Neural cell (in vitro differentiated cells): Measurements from ENCODE around the gene IRF3. TPM values are rescaled to one million over a fixed set of nuclear protein-coding genes. Genes with fewer than 3 reads are reported as not detected.

Experiments
- H2AFZ ChIP-seq: fragments of 200-600, 300-800 bp; sonication (generic), shearing (Covaris generic); 2 replicates; pipeline ENCODE4 v1.6.0; 2014; ENCODE audit warnings: low read depth, mild to moderate bottlenecking, antibody characterized with exemption, low read length, moderate library complexity
- H3F3A ChIP-seq: fragments of 200-600 bp; shearing (Covaris generic); 2 replicates; pipeline ENCODE4 v1.6.1; 2016; ENCODE audit warnings: mild to moderate bottlenecking, moderate library complexity, mixed read lengths, antibody characterized with exemption, low read length; ENCODE audit not compliant: insufficient read depth, poor library complexity, severe bottlenecking
- H3K27ac ChIP-seq: fragments of 200-600, 300-800 bp; sonication (generic), shearing (Covaris generic); 2 replicates; pipeline ENCODE4 v1.5.1; 2014; ENCODE audit warnings: mild to moderate bottlenecking, low read length, moderate library complexity
- H3K27me3 ChIP-seq: fragments of 300-800, 200-600 bp; sonication (generic), shearing (Covaris generic); 2 replicates; pipeline ENCODE4 v1.6.0; 2014; ENCODE audit warnings: mild to moderate bottlenecking, low read depth, low read length, moderate library complexity; ENCODE audit not compliant: insufficient read depth
- H3K36me3 ChIP-seq: fragments of 300-800, 200-600 bp; sonication (generic), shearing (Covaris generic); 2 replicates; pipeline ENCODE4 v1.5.1; 2014; ENCODE audit warnings: mild to moderate bottlenecking, antibody characterized with exemption, low read length, moderate library complexity; ENCODE audit not compliant: insufficient read depth
- H3K4me2 ChIP-seq: fragments of 300-800, 200-600 bp; sonication (generic), shearing (Covaris generic); 2 replicates; pipeline ENCODE4 v1.6.0; 2014; ENCODE audit warnings: mild to moderate bottlenecking, low read length
- H3K4me3 ChIP-seq: fragments of 300-800, 200-600 bp; sonication (generic), shearing (Covaris generic); 2 replicates; pipeline ENCODE4 v1.5.1; 2014; ENCODE audit warnings: mild to moderate bottlenecking, low read length, moderate library complexity
- H3K79me2 ChIP-seq: fragments of 200-600 bp; shearing (Covaris generic); replicated peaks from 2 replicates; pipeline ENCODE4 v1.6.0; 2014; ENCODE audit warnings: mild to moderate bottlenecking, low read length, moderate library complexity; ENCODE audit not compliant: insufficient read depth
- H3K9ac ChIP-seq: fragments of 300-800, 200-600 bp; sonication (generic), shearing (Covaris generic); 2 replicates; pipeline ENCODE4 v1.6.1; 2016; ENCODE audit warnings: mild to moderate bottlenecking, low read length, mixed read lengths
- H3K9me2 ChIP-seq: fragments of 200-600 bp; shearing (Covaris generic); 2 replicates; pipeline ENCODE4 v1.6.1; 2016; ENCODE audit warnings: mild to moderate bottlenecking, low read length, mixed read lengths; ENCODE audit not compliant: insufficient read depth
- H3K9me3 ChIP-seq: fragments of 200-600, 300-800 bp; sonication (generic), shearing (Covaris generic); 2 replicates; pipeline ENCODE4 v1.6.1; 2016; ENCODE audit warnings: mild to moderate bottlenecking, mixed run types, low read length, moderate library complexity, mixed read lengths
- H4K20me1 ChIP-seq: fragments of 200-600 bp; shearing (Covaris generic); 2 replicates; pipeline ENCODE4 v1.6.1; 2016; ENCODE audit warnings: mild to moderate bottlenecking, mixed run types; ENCODE audit not compliant: insufficient read depth
- CTCF ChIP-seq: fragments of 450-650 bp; IDR thresholded peaks from 2 replicates; pipeline ENCODE4 v1.5.1; 2014; ENCODE audit warnings: antibody characterized with exemption, mild to moderate bottlenecking, moderate library complexity; ENCODE audit not compliant: poor library complexity, severe bottlenecking
- EP300 ChIP-seq: fragments of 450-650 bp; conservative IDR thresholded peaks from 2 replicates; pipeline ENCODE4 v1.6.1; 2014; ENCODE audit warnings: antibody characterized with exemption, mild to moderate bottlenecking, moderate library complexity; ENCODE audit not compliant: poor library complexity, severe bottlenecking
- EZH2 ChIP-seq: fragments of 200-600, 300-800 bp; shearing (Covaris generic), sonication (generic); IDR thresholded peaks from 2 replicates; pipeline ENCODE4 v1.6.1; 2014; ENCODE audit warnings: antibody characterized with exemption, low read length, borderline replicate concordance, mild to moderate bottlenecking; ENCODE audit not compliant: insufficient read depth, poor library complexity, severe bottlenecking
- MXI1 ChIP-seq: fragments of 450-650 bp; conservative IDR thresholded peaks from 2 replicates; pipeline ENCODE4 v1.6.1; 2014; ENCODE audit warnings: antibody characterized with exemption, mild to moderate bottlenecking; ENCODE audit not compliant: poor library complexity, severe bottlenecking
- POLR2AphosphoS5 ChIP-seq: IDR thresholded peaks from 2 replicates; pipeline ENCODE4 v1.6.1; 2012
- RAD21 ChIP-seq: fragments of 450-650 bp; conservative IDR thresholded peaks from 2 replicates; pipeline ENCODE4 v1.6.1; 2014; ENCODE audit warnings: antibody characterized with exemption, mild to moderate bottlenecking, moderate library complexity
- REST ChIP-seq: IDR thresholded peaks from 2 replicates; pipeline ENCODE4 v1.6.1; 2012; ENCODE audit warnings: borderline replicate concordance
- SMC3 ChIP-seq: fragments of 450-650 bp; conservative IDR thresholded peaks from 2 replicates; pipeline ENCODE4 v1.6.1; 2014; ENCODE audit warnings: antibody characterized with exemption, mild to moderate bottlenecking, moderate library complexity; ENCODE audit not compliant: poor library complexity
- TAF1 ChIP-seq: IDR thresholded peaks from 2 replicates; pipeline ENCODE4 v1.6.1; 2012; ENCODE audit warnings: low read depth
- polyA plus RNA-seq: library from polyadenylated mRNA; depleted of rRNA; stranded (reverse); fragments of >200 nt; gene quantifications from 2 replicates; pipeline ENCODE4 v1.2.3, GENCODE V29; 2014

Gene IRF3
- polyA plus RNA-seq, 1 donor from 2014 or later = 39.4 TPM

GRCh38 chr19:49664171-49665035 is 1.3 kb downstream of the IRF3 start:
- no peak for TF ChIP-seq EP300
- peak; percentile 33 for TF ChIP-seq CTCF
- TF ChIP-seq MXI1 = peak; percentile 74
- no peak for TF ChIP-seq REST
- TF ChIP-seq POLR2AphosphoS5 = peak; percentile 49
- H3K27me3 ChIP-seq = no peaks in the 10 kb centered on the region
- H3K79me2 ChIP-seq = no peaks in the 10 kb centered on the region
- peak overlapping the region; percentile 56 for H2AFZ ChIP-seq
- H3K9me2 ChIP-seq = no peaks in the 10 kb centered on the region
- no peaks in the 10 kb centered on the region for H3K9me3 ChIP-seq
- H3F3A ChIP-seq = no peaks in the 10 kb centered on the region
- H3K4me3 ChIP-seq = peak overlapping the region; percentile 77
- H4K20me1 ChIP-seq = no peaks in the 10 kb centered on the region
- H3K4me2 ChIP-seq = peak overlapping the region; percentile 85
- H3K27ac ChIP-seq = peak overlapping the region; percentile 48
- H3K36me3 ChIP-seq = no peaks in the 10 kb centered on the region
- H3K9ac ChIP-seq = peak overlapping the region; percentile 68

GRCh38 chr19:49663224-49663623 is 2.4 kb downstream of the IRF3 start:
- Histone ChIP-seq H3K27ac (no peak overlapping the region), H3K79me2 (no peaks in the 10 kb centered on the region), H3K4me3 (no peak overlapping the region), H3K36me3 (no peaks in the 10 kb centered on the region), H3F3A (no peaks in the 10 kb centered on the region), H3K9me2 (no peaks in the 10 kb centered on the region), H2AFZ (no peak overlapping the region), H3K27me3 (no peaks in the 10 kb centered on the region), H3K4me2 (no peak overlapping the region), H4K20me1 (no peaks in the 10 kb centered on the region), H3K9ac (no peak overlapping the region), H3K9me3 (no peaks in the 10 kb centered on the region)
- TF ChIP-seq MXI1 = no peak

- H3F3A ChIP-seq = no peaks in the 10 kb centered on the region
- no peak overlapping the region for H3K27ac ChIP-seq
- no peaks in the 10 kb centered on the region for H4K20me1 ChIP-seq
- H3K9me2 ChIP-seq = no peaks in the 10 kb centered on the region
- no peak for TF ChIP-seq RAD21
- TF ChIP-seq SMC3 = no peak
- TF ChIP-seq REST = no peak
- no peak for TF ChIP-seq CTCF
- TF ChIP-seq EP300 = no peak
- no peak for TF ChIP-seq TAF1
- no peak for TF ChIP-seq EZH2
- TF ChIP-seq MXI1 = no peak
- no peak for TF ChIP-seq POLR2AphosphoS5
- no peaks in the 10 kb centered on the region for H3K9me3 ChIP-seq
- no peak overlapping the region for H3K4me3 ChIP-seq
- H3K79me2 ChIP-seq = no peaks in the 10 kb centered on the region
- H3K9ac ChIP-seq = no peak overlapping the region
- no peak overlapping the region for H3K4me2 ChIP-seq
- no peak overlapping the region for H2AFZ ChIP-seq
- no peaks in the 10 kb centered on the region for H3K36me3 ChIP-seq
- no peaks in the 10 kb centered on the region for H3K27me3 ChIP-seq
Measured at GRCh38 chr19:49662011-49662410, 3.6 kb downstream of the IRF3 start.
